Activated T-cell treated with anti-CD3 and anti-CD28 coated beads, Interleukin-2, amount 50 U/mL, for 72 hours (primary cell): ENCODE measurements around the gene DTNB. TPM values are rescaled to one million over a fixed set of nuclear protein-coding genes. Genes with fewer than 3 reads are reported as not detected.

Source experiments
- ATAC-seq, 2 donors: fragments of 150-1000 bp; cut with Tn5 transposase; replicated peaks in 1 of 2; 2 replicates each; pipeline ENCODE4 v1.10.0; 2021; ENCODE audit warnings: moderate library complexity in 2 of 2, mild to moderate bottlenecking in 1 of 2
- DNase-seq, 2 donors: peaks; one replicate each; pipeline ENCODE4 v3.0.0; 2021 to 2022; ENCODE audit warnings: mixed read lengths in 1 of 2
- H3K27ac Mint-ChIP-seq: one replicate; pipeline ENCODE4 v1.8.0; 2022; ENCODE audit warnings: mild to moderate bottlenecking, moderate library complexity, mixed read lengths
- H3K27me3 Mint-ChIP-seq: one replicate; pipeline ENCODE4 v1.8.0; 2022; ENCODE audit warnings: low read depth, mixed read lengths
- H3K36me3 Mint-ChIP-seq, 2 donors: one replicate each; pipeline ENCODE4 v1.8.0; 2022; ENCODE audit warnings: mixed read lengths in 2 of 2, mild to moderate bottlenecking in 1 of 2; ENCODE audit not compliant: insufficient read depth in 2 of 2
- H3K4me1 Mint-ChIP-seq: one replicate; pipeline ENCODE4 v1.8.0; 2022; ENCODE audit warnings: low read depth, mixed read lengths
- H3K4me3 Mint-ChIP-seq, 2 donors: one replicate each; pipeline ENCODE4 v1.8.0; 2022; ENCODE audit warnings: mild to moderate bottlenecking in 2 of 2, mixed read lengths in 2 of 2, moderate library complexity in 2 of 2
- H3K9me3 Mint-ChIP-seq, 2 donors: one replicate each; pipeline ENCODE4 v1.8.0; 2022; ENCODE audit warnings: mixed read lengths in 2 of 2
- total RNA-seq, 2 donors: library from RNA; stranded (reverse); gene quantifications; one replicate each; pipeline ENCODE4 v1.2.3, GENCODE V29; 2022

Gene DTNB
- total RNA-seq, 2 donors from 2014 or later, result 29.7 to 31.2 TPM

DNA sequence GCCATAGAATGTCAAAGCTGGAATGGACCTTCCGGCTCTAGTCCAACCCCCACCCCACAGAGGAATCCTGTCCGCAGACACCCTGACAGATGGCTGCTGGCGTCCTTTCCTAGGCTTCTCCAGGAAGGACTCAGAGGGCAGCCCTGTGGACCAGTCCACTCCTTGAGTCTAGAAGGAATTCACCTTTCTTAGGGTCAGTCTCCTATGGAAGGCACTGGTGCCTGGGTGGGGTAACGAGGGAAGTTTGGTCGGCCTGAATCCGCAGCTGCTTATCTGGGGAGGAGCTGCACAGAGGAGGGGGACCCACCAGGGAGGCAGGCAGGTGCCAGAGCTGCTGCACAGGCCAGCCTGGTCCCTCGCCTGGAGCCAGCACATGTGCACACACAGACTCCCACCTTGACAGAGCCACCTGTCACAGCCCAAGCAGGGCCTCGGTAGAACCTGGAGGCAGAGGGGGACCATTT is 334.1 kb downstream of the DTNB start:
- ATAC-seq (no peak), DNase-seq (no peak)
- H3K4me1 Mint-ChIP-seq, result peaks cover 51% of the 10 kb centered on the region
- no peaks in the 10 kb centered on the region for H3K9me3 Mint-ChIP-seq
- H3K27me3 Mint-ChIP-seq, result no peaks in the 10 kb centered on the region
- peaks cover 0 to 2% of the 10 kb centered on the region in 2 donors for H3K36me3 Mint-ChIP-seq
- peak overlapping the region; percentile 70 to 79 for H3K4me3 Mint-ChIP-seq
- H3K27ac Mint-ChIP-seq, result peak overlapping the region; percentile 16

DNA sequence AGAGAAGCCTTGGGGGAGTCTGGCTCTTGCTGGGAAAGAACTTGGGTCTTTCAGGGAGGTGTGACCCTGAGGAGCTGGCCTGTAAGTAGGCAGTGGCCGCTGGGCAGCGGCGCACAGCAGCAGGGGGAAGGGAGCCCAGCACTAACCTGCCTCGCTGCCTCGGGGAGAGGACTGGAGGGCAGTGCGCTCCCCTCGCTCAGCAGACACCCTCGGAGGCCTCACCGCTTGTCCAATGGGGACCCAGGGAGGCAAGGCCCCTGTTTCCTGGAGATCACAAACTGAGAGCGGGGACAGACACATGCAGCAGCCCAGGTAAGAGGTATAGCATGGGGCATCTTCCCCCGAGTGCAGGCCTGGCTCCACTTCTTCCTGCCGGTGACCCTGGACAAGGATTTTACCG is 335.0 kb downstream of the DTNB start:
- Mint-ChIP-seq H3K4me3 (peak overlapping the region in 1 of 2 donors; percentile 70), H3K27me3 (no peaks in the 10 kb centered on the region), H3K27ac (peak overlapping the region; percentile 42), H3K4me1 (peaks cover 57% of the 10 kb centered on the region), H3K36me3 (peaks cover 0 to 2% of the 10 kb centered on the region in 2 donors), H3K9me3 (no peaks in the 10 kb centered on the region)
- no peak for DNase-seq
- ATAC-seq, result no peak

DNA sequence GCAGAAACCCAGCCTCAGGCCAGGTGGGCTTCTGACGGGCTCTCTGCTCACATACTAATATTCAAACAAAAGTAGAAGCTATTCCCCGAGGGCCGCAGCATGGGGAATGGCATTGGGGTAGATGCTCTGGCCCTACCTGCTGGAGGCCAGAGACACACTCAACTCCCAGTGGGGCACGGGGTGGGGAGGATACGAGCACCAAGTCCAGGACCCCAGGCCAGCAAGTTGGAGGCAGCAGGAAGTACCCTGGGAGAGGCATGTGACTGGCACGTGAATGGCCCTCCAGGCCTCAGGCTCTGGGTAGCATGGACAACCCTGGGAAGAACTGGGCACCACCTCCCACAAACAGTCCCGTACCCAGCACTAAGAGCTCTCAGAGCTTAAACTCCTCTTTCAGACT is 335.5 kb downstream of the DTNB start:
- peaks cover 0 to 2% of the 10 kb centered on the region in 2 donors for H3K36me3 Mint-ChIP-seq
- H3K27me3 Mint-ChIP-seq, result no peaks in the 10 kb centered on the region
- H3K9me3 Mint-ChIP-seq, result no peaks in the 10 kb centered on the region
- peak overlapping the region; percentile 36 for H3K27ac Mint-ChIP-seq
- no peak for DNase-seq
- ATAC-seq, result no peak
- peak overlapping the region; percentile 23 to 69 for H3K4me3 Mint-ChIP-seq
- peaks cover 62% of the 10 kb centered on the region for H3K4me1 Mint-ChIP-seq

DNA sequence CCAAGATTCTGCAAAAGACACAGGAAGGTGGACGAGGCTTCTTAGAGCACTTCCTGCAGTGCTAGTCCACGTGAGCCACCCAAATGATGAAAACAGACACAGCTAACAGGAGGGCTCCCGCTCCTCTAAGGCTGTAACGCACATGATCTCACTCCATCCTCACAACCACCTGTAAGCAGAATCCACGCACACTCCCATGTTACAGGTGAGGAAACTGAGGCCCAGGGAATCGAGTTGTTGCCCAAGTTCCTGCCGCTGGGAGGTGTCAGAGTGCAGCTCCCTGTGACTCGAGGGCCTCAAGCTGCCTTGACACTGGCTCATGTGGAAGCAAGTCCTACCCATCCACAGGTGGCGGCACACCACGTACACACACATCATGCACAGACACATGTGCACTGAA is 336.1 kb downstream of the DTNB start:
- Mint-ChIP-seq H3K4me3 (peak overlapping the region; percentile 23 to 69), H3K27ac (peak overlapping the region; percentile 36), H3K4me1 (peaks cover 68% of the 10 kb centered on the region), H3K36me3 (no peaks in the 10 kb centered on the region), H3K27me3 (no peaks in the 10 kb centered on the region), H3K9me3 (no peaks in the 10 kb centered on the region)
- ATAC-seq (no peak), DNase-seq (no peak)

DNA sequence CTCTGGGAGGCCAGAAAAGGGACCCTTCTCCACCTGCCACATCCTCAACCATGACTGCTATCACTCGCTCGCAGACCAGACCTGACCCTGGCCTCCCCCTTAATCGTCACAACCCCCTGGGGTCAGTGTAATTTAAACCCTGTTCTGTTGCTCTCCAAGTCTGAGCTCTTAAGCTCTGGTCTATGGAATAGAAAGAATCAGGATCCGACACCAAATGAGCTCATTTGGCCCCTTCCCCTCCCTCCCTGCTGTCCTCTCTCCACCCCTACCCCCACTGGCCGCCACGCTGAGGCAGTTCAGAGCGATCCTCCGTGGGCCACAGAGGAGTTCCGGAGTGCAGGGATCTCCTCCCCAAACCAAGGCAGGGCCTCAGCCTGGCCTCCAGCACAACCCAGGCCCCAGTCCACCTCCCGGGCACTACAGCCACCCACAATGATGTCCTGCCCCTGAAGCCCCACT is 337.0 kb downstream of the DTNB start:
- no peaks in the 10 kb centered on the region for H3K9me3 Mint-ChIP-seq
- ATAC-seq, result no peak
- H3K27ac Mint-ChIP-seq, result no peak overlapping the region
- peak overlapping the region in 1 of 2 donors; percentile 69 for H3K4me3 Mint-ChIP-seq
- H3K27me3 Mint-ChIP-seq, result no peaks in the 10 kb centered on the region
- H3K36me3 Mint-ChIP-seq, result no peaks in the 10 kb centered on the region
- DNase-seq, result no peak
- peaks cover 77% of the 10 kb centered on the region for H3K4me1 Mint-ChIP-seq

DNA sequence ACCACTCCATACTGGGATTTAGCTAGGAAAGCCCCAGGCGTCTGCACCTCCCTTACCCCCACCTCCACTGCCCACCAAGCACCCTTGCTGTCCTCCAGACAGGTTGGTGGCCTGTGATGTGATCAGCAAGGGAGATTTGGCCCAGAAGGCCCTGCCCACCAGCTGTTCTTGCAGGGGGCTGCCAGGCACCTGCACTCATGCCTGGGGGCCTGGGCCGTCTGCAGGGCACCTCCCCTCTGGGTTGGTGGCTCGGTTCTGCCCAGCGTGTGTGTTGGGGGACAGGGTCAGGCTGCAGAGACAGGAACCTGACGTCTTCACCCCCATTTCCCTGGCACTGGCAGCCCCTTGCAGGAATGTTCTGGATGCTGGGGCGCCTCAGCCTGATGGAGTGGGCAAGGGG is 337.4 kb downstream of the DTNB start:
- Mint-ChIP-seq H3K4me1 (peaks cover 81% of the 10 kb centered on the region), H3K27me3 (no peaks in the 10 kb centered on the region), H3K4me3 (no peak overlapping the region), H3K27ac (no peak overlapping the region), H3K36me3 (no peaks in the 10 kb centered on the region), H3K9me3 (no peaks in the 10 kb centered on the region)
- no peak for ATAC-seq
- DNase-seq, result no peak

DNA sequence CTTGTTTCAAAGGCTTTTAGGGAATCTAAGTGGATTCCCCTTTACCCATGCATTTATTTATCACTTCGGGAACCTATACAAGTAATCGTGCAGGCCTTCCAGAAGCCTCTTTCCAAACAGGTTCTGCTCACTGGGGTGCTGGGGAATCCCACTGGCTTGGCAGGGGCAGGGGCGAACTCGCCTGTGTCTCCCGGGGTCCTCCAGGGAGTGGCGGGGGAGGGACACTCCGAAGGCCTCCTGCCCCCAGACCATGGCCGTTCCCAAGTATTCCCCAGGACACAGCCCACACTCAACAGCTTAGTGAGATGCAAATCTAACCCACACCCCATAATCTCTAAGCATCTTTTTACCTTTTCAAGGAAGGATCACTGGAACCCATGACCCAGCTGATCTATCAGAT is 338.2 kb downstream of the DTNB start:
- H3K4me1 Mint-ChIP-seq, result peaks cover 87% of the 10 kb centered on the region
- H3K4me3 Mint-ChIP-seq, result peak overlapping the region; percentile 16 to 60
- H3K36me3 Mint-ChIP-seq, result no peaks in the 10 kb centered on the region
- DNase-seq (no peak), ATAC-seq (no peak)
- no peaks in the 10 kb centered on the region for H3K9me3 Mint-ChIP-seq
- H3K27ac Mint-ChIP-seq, result peak overlapping the region; percentile 89
- no peaks in the 10 kb centered on the region for H3K27me3 Mint-ChIP-seq

DNA sequence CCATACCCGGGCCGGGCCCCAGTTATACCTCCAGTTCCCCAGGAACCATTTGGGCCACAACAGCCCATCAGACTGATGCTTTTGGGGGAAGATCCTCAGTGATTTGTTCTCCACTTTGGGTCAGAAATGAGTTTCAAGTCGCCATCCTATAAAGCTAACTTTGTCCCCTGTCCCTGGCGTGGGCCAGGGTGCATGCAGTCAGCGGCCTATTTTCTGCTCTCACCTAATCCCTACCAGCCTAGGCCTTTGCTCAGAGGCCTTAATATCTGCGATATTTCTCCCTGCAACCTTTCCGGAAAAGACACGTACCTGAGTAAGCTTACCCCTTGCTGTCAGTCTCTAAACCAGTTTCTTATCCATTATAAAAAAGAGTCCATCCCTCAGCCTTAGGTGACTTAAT is 338.9 kb downstream of the DTNB start:
- H3K9me3 Mint-ChIP-seq, result no peaks in the 10 kb centered on the region
- peaks cover 92% of the 10 kb centered on the region for H3K4me1 Mint-ChIP-seq

DNA sequence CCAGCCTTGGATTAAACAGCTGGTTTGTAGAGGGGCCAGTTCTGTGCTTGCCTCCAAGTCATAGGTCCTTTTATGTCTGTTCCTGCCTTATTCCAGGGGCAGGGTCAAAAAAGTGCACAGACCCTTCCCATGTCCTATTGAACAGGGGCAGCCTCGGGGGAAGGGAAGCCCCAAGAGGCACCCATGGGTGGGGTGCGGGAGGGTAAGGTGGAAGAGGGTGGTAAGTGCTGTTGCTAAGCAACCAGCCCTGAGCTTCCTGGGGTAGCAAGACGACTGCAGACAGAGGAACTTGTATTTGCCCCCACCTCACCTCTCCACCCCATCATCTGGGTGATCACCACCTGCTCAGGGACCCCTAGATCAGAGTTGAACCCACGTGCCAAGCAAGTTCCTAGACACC is 339.4 kb downstream of the DTNB start:
- H3K27ac Mint-ChIP-seq, result no peak overlapping the region
- DNase-seq, result no peak
- ATAC-seq, result peak in 1 of 2 donors; percentile 23

More for the DNA sequence above, 338.9 kb downstream of the DTNB start:
- Mint-ChIP-seq H3K36me3 (peaks cover 0 to 1% of the 10 kb centered on the region in 2 donors), H3K4me3 (peak overlapping the region; percentile 5 to 60), H3K27me3 (no peaks in the 10 kb centered on the region), H3K27ac (peak overlapping the region; percentile 89)
- ATAC-seq, result no peak
- DNase-seq, result no peak

DNA sequence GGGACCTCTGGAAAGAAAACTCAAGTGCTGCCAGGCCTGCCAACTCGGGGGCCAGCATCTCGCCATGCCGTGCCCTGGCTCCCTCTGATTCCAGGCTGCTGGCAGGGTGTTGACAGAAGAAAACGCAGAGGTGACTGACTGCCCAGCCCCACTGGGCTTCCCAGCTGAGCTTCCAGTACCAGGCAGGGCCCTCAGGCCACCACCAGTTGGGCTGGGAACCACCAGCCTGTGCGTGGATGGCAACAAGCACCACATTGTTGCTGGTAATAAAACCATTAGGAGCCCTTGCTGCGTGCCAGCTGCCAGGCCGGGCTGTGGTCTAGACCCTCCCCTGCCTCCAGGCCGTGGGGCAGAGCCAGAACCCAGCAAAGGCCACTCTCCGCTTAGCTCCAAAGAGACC is 340.8 kb downstream of the DTNB start:
- peaks cover 0 to 2% of the 10 kb centered on the region in 2 donors for H3K9me3 Mint-ChIP-seq
- peaks cover 3 to 4% of the 10 kb centered on the region in 2 donors for H3K36me3 Mint-ChIP-seq
- DNase-seq, result no peak
- H3K4me3 Mint-ChIP-seq, result peak overlapping the region in 1 of 2 donors; percentile 55
- H3K27me3 Mint-ChIP-seq, result no peaks in the 10 kb centered on the region
- H3K27ac Mint-ChIP-seq, result no peak overlapping the region
- H3K4me1 Mint-ChIP-seq, result peaks cover 79% of the 10 kb centered on the region
- no peak for ATAC-seq

More for the DNA sequence above, 339.4 kb downstream of the DTNB start:
- Mint-ChIP-seq H3K4me1 (peaks cover 89% of the 10 kb centered on the region), H3K9me3 (no peaks in the 10 kb centered on the region), H3K4me3 (no peak overlapping the region), H3K36me3 (peaks cover 0 to 1% of the 10 kb centered on the region in 2 donors), H3K27me3 (no peaks in the 10 kb centered on the region)

DNA sequence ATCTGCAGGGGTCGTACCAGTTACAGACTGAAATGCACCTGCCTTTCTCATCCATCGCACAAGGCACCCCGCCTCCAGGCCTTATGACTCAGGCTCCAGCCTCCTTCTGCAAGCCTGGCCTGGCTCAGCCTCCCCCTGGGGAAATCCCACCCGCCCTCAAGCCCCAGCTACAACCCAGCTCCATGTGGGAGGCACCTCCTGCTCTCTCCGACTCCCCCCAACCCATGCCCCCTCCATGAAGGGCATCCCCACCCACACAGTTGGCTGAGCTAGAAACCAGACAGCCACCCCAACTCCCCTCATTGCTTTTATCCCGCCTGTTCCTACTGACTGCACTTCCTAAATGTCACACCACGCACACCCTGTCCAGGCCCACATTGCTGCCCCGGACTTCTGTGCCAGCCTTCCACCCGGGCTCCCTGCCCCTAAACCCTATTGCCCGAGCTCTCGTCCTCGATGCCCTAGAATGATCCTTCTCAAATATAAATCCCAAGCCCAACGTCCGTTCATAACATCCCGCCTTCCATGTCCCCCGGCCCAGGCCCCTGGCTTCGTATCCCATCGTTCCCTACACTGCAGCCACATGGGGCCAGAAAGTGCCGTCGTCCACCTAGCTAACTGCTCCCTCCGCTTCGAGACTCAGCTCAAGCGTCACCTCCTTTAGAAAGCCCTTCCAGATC is 341.6 kb downstream of the DTNB start:
- peak overlapping the region; percentile 26 for H3K27ac Mint-ChIP-seq

DNA sequence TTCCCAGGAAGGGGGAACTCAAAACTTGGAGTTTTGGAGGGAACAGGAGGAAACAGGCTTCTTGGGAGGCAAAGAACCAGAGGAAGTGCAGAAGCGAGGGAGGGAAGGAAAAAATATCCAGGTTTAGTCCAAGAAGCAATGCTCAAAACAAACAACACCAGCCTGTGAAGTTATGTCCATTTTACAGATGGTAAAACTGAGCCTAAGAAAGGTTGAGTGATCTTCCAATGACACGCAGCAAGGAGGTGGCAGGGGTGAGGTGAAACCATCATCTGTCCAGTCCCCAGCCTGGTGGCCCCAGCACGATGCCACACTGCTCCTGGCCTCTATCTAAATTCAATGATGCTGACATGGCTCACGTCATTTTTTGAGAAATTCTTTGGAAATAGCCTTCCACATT is 342.4 kb downstream of the DTNB start:
- Mint-ChIP-seq H3K4me1 (peaks cover 66% of the 10 kb centered on the region), H3K27ac (no peak overlapping the region), H3K9me3 (peaks cover 5 to 11% of the 10 kb centered on the region in 2 donors), H3K4me3 (peak overlapping the region in 1 of 2 donors; percentile 28), H3K36me3 (peaks cover 14 to 19% of the 10 kb centered on the region in 2 donors), H3K27me3 (no peaks in the 10 kb centered on the region)
- DNase-seq (no peak), ATAC-seq (no peak)

More for the DNA sequence above, 341.6 kb downstream of the DTNB start:
- Mint-ChIP-seq H3K4me1 (peaks cover 74% of the 10 kb centered on the region), H3K4me3 (peak overlapping the region; percentile 31 to 55), H3K27me3 (no peaks in the 10 kb centered on the region), H3K36me3 (peaks cover 9 to 12% of the 10 kb centered on the region in 2 donors), H3K9me3 (peaks cover 3 to 6% of the 10 kb centered on the region in 2 donors)
- peak; percentile 78 to 81 for ATAC-seq
- peak; percentile 42 to 68 for DNase-seq

DNA sequence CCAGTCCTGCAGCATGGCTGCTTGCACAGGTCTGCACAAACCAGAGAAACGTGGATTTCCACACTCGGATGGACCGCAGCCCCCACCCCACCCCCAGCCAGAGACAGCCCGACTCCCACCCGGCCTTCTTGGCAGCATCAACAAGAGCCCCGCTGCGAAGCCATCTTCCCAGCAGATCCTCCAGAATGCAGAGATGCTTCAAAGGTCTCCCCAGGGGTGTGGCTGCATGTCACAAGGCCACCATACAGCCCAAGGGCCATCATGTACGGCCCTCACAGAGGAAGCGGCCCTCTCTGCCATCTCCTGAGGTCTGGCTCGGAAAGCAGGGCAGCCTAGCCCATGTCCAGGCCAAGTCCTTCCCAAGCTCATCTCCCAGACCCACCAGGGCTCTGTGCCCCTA is 343.1 kb downstream of the DTNB start:
- H3K4me3 Mint-ChIP-seq, result no peak overlapping the region
- no peaks in the 10 kb centered on the region for H3K27me3 Mint-ChIP-seq
- H3K9me3 Mint-ChIP-seq, result peaks cover 5 to 11% of the 10 kb centered on the region in 2 donors
- no peak overlapping the region for H3K27ac Mint-ChIP-seq
- ATAC-seq (no peak), DNase-seq (no peak)
- H3K4me1 Mint-ChIP-seq, result peaks cover 63% of the 10 kb centered on the region
- peaks cover 16 to 23% of the 10 kb centered on the region in 2 donors for H3K36me3 Mint-ChIP-seq
